Endothelial cell of hepatic sinusoid (primary cell): ENCODE data around the gene RPL26.
"Not testable (repeated sequence)": the region's sequence is repeated elsewhere in the genome, so short reads cannot be mapped to it uniquely, and the experiment has no call there.

ENCODE experiments used
- in situ Hi-C: cut with HindIII; loops from 2 replicates; pipeline ENCODE4 v1.10.0; 2017; ENCODE audit warnings: low sequenced_read_pairs

Gene RPL26

DNA sequence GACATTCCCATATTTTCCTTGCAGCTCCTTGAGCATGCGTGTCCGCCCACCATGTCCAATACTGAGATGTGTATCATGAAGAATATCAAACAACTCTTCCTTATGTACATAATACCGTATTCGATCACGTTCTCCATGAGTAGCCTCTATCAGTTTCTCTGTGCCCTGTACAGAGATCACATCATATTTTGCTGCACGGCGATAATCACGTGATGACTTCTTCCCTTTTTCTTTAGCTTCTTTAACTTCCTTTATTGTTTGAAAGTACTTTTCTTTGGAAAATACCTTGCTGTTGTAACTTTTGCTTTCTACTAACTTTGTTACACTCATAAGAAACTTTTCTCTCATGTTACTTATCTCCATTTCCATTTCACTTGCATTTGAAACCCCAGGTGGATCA is 13.0 kb downstream of the RPL26 start:
- in situ Hi-C loops, result no loop called here

DNA sequence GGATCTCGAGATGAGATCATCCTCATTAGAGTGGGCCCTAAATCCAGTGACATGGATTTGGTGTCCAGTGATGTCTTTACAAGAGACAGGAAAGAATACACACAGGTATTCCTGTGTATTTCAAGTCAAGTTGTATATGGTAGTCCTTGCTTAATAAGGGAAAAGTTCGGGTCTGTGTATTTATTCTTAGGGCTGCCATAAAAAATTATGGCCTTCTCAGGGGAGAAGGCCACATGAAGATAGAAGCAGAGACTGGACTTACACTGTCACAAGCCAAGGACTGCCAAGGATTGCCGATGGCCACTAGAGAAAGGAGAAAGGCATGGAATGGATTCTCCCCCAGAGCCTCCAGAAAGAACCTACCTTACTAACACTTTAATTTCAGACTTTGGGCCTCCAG is 14.8 kb downstream of the RPL26 start:
- in situ Hi-C loops, result no loop called here

DNA sequence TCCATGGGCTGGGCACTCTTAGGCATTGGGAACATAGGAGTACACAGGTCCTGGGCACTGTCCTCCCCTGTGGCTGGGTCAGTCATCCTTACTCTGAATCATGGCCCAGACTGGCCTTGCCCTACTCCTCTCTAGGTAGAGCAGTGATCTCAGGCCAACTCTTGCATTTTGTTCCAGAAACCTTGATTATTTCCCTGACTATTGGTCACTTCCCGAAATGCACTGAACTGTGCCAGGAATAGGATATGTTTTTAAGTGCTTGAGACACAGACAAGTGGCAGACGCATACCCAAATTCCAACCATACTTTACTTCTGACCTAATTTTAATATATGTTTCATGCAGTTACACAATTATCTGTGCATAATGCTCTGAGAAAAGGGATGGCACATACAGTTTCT is 16.8 kb downstream of the RPL26 start:
- in situ Hi-C loops, result no loop called here

DNA sequence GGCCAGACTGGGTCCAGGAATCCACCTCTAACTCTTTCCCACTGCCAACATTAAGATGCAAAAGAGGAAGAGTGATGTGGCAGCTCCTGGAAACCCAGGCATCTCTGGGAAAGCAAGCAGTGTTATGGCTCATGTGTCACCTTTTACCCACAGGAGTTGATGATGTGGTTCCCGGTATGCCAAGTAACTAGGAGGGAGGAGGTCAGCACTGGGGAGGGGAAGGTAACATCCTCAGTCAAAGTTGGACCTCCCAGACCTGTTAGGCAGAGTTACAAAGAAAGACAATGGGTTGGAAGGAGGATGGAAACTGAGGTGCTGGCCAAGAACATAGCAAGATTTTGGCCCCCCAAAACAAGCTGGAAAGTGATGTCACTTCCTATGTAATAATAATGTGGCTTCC is 17.9 kb downstream of the RPL26 start:
- in situ Hi-C loops, result no loop called here

DNA sequence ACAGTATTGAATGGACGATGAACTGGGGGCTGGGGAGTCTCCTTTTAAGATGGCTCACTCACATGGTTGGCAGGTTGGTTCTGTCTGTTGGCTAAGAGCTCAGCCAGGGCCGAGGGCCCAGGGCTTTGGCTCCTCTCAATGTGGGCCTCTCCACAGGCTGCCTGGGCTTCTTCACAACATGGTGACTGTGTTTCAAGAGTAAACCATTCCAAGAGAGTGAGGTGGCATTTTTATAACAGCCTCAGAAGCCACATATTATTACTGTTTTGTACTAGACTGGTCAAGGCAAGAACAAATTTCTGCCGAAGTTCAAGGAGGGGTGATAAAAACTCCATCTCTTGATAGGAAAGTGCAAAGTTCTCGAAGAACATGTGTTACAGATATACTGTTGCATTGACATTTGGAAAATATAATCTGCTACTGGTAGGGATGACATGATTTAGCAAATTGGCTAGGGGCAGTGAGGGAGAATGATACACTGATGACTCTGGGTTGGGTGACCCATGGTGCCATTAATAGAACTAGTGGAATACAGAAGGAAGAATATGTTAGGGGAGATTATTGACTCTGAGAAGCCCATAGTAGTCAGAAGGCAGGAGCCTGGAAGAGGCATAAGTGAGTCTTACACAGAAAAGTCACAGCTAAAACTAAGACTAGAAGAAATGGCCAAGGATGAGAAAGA is 20.2 kb downstream of the RPL26 start:
- in situ Hi-C loops, result no loop called here

DNA sequence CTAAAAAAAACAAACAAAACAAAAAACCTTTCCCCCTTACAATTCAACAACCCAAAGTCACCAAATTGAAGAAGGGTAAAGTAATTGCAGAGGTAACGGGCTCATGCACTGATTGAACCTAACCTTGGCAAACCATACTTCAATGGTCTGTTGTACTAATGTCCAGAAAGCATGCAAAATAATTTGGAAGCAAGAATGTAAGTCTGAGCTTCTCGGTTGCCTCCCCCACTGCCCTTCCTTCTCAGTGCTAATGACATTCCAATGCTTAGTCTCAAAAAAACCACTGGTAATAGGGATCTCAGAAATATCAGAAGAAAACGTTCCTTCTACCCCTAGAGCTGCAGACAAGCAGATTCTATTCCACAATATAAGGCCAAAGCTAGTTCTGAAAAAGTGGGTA is 22.2 kb downstream of the RPL26 start:
- in situ Hi-C loops, result no loop called here

DNA sequence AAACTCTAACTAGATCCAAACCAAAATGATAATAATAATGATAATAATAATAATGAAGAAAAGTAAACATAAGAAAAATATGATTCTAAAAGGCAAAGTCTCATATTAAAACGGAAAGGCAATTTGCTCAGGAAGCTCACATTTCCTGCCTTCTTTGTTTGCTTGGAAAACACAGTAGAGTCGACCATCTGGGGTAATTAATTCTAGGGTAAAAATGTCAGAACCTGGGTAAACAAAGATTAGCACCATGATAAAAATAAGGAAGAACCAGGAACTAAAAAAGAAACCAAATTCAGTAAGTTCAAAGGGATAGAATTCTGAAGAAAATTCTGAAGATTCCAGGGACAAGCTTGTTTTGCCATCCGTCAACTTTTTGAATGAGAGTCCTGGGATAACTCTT is 22.7 kb downstream of the RPL26 start:
- in situ Hi-C loops, result no loop called here

DNA sequence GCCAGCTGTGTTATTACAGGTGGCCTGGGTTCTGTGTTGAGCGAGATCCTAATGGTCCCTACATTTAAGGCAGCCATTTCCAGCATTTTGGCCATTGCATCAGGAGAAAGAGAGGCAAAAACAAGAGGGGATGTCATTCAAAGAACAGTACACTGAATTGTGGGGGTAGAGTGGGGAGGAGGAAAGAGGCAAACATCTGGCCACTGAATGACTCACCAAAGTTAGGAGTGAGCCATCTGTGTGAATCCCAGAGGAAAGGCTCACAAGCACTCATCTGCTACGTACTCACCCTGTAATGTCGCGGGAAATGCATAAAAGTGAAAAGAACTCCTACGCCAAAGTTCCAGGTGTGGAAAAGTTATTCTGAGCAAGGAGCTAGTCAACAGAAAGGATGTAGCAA is 23.2 kb downstream of the RPL26 start:
- in situ Hi-C loops, result no loop called here

DNA sequence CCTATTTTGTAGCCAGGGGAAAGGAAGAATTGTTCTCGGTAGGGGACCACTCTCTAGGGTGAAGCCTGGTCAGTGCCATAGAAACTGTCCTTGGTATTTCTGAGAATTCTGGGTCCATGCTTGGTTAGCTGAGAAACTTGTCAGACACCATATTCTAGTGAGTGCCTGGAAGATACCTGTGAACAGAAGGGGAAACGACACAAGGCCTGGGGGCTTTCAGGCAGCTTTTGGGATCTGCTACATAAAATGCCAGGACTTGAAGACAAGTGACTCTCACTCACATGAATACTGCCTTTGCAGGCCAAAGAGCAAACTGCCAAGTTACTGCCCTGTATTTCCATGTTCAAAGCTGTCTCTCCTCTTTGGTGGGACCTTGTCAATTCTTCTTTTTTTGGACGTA is 25.1 kb downstream of the RPL26 start:
- in situ Hi-C loops, result no loop called here

DNA sequence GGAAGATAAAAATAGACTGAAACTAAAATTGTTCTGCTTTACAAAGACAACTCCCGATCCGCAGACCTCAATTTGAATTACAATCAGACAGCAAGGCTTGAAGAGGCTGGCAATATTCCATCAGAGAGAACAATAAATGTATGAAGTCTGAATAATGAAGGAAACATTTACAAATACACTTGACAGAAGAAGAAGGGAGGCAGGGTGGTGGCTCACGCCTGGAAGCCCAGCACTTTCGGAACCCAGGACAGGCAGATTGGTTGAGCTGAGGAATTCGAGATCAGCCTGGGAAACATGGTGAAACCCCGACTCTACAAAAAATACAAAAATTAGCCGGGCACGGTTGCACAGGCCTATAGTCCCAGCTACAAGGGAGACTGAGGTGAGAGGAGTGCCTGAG is 28.8 kb downstream of the RPL26 start:
- in situ Hi-C loops, result no loop called here

DNA sequence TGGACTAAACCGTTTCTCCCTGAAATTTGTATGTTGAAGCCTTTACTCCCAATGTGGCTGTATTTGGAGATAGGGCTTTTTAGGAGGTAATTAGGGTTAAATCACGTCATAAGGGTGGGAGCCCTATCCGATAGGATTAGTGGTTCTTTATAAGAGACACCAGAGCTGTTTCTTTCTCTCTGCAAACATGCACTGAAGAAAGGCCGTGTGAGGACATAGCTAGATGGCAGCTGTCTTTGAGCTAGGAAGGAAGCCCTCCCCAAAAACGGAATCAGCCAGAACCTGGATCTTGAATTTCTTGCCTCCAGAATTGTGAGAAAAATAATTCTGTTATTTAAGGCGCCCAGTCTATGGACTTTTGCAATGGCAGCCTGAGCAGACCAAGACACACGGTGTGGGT is 29.3 kb downstream of the RPL26 start:
- in situ Hi-C loops, result no loop called here

DNA sequence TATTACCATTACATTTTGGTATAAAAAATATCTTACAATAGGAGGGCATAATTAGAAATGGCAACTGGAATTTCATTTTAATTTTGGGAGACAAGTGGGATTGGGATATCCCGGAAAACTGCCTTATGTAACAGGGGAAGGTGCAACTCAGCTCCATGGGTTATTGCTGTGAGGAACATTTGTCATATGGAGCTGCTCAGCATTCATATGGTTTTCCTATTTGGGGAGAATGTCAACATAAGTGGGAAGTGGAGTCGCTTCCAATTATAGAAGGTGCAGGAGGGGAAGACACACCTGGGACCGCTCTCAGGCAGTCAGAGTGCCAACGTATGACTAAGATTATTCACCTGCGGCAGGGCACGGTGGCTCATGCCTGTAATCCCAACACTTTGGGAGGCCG is 32.7 kb downstream of the RPL26 start:
- in situ Hi-C loops, result no loop called here

DNA sequence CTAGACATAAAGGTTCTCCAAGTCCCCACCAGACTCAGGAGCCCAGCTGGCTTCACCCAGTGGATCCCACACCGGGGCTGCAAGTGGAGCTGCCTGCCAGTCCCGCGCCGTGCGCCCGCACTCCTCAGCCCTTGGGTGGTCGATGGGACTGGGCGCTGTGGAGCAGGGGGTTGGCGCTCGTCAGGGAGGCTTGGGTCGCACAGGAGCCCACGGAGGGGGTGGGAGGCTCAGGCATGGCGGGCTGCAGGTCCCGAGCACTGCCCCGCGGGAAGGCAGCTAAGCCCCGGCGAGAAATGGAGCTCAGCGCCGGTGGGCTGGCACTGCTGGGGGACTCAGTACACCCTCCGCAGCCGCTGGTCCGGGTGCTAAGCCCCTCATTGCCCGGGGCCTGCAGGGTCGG is 36.0 kb downstream of the RPL26 start:
- in situ Hi-C loops, result not testable (repeated sequence)

DNA sequence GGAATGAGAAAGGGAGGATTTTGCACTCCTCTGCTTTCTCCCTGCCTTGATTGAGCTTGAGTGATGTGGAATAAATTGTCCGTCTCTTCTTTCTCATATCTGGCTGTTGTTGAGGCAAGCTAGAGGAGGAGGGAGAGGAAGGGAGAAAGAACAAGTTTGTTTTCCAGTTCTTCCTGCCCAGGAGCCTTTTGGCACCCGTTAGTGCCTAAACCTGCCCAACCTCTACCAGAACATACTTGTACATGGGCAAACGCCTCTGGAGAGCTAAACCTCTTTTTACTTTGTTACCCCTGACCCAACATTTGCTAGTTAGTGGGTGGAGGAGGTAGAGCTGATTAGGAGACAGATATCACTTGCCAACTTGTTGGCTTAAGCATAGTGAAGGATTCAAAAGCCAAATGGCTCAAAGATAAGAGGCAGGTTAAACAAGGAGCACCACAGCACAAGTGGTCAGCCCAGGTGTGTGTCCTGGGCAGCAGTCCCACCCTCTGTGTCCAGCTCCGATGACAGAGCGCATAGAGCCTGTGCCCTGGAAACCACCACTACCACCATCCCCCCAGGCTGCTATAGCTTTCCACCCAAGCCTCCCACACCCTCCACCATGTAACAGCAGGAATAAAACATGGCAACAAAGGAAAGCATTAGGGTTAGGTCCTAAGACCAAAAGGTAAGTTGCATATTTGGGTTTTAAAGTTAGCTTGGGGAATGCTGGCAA is 36.9 kb downstream of the RPL26 start:
- in situ Hi-C loops, result no loop called here

DNA sequence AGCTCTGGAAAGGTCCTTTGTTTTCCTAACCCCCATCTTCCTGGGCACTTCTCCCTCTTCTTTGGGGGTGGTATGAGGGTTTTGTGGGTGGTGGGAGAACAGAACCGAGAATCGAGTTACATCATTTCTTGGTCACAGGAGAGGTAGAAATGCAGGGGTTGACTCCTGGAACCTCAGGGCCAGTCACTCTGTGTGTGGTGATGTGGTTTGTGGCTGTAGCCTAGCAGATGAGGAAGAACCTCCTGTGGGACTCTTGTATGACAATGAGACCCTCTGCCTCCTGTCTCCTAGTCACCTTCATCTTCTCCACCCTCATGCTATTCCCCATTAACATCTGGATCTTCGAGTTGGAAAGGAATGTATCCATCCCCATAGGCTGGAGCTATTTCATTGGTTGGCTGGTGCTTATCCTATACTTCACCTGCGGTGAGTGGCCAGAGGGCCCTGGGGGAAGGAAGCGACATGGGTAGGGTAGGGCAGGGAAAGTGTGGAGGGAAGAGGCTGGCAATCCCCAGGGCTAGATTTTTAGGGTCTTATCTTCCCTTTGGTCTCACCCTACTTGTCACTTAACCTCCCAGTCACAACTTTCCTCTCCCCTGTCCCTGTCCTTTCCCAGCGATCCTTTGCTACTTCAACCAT is 37.8 kb downstream of the RPL26 start:
- in situ Hi-C loops, result no loop called here

DNA sequence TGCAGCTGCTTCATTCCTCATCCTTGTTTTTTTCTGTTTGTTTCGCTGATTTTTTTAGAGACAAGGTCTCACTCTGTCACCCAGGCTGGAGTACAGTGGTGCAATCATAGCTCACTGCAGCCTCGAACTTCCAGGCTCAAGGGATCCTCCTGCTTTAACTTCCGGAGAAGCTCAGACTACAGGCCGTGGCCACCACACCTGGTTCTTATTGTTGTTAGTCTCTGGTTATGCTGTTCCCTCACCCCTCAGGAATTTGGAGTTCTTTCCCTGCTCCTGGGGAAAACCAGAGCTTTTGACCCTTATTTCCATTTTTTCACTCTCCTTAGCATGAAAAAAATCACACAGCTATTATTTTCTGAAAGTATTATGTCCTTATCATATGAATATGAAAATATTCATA is 41.5 kb downstream of the RPL26 start:
- in situ Hi-C loops, result no loop called here

DNA sequence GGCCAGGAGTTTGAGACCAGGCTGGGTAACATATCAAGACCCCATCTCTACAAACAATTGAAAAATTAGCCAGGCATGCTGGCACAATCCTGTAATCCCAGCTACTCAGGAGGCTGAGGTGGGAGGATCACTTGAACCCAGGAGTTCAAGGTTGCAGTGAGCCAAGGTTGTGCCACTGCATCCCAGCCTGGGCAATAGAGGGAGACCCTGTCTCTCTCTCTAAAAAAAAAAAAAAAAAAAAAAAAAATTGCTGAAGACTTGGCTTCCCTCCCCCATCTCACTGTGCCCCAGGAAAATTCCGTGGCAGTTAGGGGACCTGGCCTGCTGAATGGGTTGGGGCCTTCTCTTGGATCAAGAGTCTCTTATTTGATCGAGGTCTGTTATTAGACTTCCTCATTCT is 43.5 kb downstream of the RPL26 start, which contains the start of gene ODF4:
Gene ODF4, plus strand, starts transcription at position 301 of the 400 bp plus-strand sequence. CDS start 212 bp downstream, outside the sequence.
- in situ Hi-C loops, result no loop called here

DNA sequence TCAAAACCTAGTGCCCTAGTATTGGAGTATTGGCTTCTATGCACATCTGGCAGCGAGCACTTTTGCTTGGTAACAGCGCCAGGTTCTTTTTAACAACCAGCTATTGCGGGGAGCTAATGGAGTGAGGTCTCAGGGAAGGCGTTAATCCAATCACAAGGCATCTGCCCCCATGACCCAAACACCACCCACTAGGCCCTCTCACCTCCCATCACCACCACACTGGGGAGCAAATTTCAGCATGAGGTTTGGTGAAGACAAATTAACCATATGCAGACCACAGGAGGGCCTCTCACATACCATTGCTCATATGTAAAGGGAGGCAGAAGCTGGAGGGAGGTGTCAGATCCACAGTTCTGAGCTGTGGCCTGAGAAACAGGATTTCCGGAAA is 44.2 kb downstream of the RPL26 start:
- in situ Hi-C loops, result no loop called here

DNA sequence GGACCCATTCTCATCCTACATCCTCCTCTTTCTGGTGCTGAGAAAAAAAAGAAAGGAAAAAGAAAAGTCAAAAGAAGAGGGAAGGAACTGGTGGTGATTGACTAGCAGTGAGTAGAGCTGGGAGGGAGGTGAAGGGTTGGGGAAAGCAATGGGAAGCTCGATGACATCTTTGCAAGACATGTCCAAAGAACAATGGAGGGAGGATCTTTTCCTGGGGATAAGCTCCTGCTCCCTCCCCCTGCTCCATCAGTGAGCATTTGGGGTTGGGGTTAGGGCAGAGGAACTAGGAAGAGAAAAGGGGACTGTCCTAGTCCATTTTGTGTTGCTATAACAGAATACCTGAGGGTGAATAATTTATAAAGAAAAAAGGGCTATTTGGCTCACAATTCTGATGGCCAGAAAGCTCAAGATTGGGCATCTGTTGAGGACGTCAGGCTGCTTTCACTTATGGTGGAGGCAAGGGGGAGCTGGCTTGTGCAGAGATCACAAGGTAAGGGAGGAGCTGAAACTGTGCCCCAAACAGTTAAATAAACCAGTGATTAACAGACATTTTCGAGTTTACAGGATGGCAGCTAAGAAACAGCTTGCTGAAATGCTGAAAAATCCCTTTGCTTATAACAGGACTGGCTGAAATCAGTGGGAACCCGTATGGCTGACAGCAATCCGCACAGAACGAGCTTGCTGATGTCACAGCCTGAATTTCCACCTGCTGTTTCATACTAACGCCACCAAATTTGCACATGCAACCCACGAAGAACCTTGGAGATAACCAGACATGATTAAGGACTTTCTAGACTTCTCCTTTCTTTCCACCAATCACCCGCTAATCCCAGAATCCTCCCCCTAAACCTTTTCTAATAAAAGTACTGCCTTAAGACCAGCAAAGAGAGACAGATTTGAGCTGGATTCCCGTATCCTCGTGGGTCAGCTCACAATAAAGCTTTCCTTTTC is 44.9 kb downstream of the RPL26 start:
- in situ Hi-C loops, result no loop called here

DNA sequence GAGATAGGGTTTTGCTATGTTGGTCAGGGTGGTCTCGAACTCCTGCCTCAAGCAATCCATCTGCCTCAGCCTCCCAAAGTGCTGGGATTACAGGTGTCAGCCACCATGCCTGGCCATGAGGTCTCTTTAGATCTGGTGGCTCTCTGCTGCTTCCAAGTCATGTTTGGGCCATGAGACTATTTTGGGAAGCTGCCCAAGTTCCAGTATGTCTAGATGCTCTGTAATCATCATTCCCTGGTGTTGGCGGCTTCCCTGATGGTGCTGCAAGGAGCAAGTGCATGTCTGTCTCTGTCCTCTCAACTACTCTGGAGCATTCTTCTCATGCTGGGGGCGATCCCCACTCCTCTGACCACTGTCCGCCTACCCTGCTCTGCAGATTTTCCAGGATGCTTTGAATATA is 49.7 kb downstream of the RPL26 start:
- in situ Hi-C loops, result no loop called here

DNA sequence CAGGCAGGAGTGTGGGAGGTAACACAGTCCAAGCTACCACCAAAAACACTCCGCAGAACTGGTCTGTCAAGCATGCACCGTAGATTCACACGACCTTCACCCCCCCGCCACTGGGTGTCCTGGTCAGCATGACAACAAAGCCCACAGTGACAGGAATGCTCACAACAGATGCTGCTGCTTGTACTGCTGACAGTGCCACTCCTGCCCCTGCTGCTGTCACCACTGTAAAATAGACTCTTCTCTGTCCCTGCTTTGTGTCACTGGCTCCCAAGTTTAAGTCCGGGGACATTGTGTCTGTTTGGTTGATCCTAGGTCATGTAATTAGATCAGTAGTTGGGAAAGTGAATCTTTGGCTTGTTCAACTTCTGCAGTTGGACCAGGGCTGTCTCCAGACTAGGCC is 50.3 kb downstream of the RPL26 start:
- in situ Hi-C loops, result no loop called here
